Measurements from ENCODE around the gene KCTD5.
"Not testable (repeated sequence)": the region's sequence is repeated elsewhere in the genome, so short reads cannot be mapped to it uniquely, and the experiment has no call there.

KCTD5 gene

GRCh38 chr16:2673066-2673999 is 9.0 kb upstream of the KCTD5 start:
- peak; percentile 94 for DNase-seq (ENCODE audit: low read depth)

GRCh38 chr16:2675021-2675420 is 7.3 kb upstream of the KCTD5 start:
- DNase-seq (ENCODE audit: low read depth): no peak

- no peak for DNase-seq (ENCODE audit: low read depth)
These were observed 6.6 kb upstream of the KCTD5 start for GRCh38 chr16:2675714-2676113.

- not testable (repeated sequence) for DNase-seq (ENCODE audit: low read depth)
These were observed 5.4 kb upstream of the KCTD5 start for GRCh38 chr16:2676937-2677336.

DNA sequence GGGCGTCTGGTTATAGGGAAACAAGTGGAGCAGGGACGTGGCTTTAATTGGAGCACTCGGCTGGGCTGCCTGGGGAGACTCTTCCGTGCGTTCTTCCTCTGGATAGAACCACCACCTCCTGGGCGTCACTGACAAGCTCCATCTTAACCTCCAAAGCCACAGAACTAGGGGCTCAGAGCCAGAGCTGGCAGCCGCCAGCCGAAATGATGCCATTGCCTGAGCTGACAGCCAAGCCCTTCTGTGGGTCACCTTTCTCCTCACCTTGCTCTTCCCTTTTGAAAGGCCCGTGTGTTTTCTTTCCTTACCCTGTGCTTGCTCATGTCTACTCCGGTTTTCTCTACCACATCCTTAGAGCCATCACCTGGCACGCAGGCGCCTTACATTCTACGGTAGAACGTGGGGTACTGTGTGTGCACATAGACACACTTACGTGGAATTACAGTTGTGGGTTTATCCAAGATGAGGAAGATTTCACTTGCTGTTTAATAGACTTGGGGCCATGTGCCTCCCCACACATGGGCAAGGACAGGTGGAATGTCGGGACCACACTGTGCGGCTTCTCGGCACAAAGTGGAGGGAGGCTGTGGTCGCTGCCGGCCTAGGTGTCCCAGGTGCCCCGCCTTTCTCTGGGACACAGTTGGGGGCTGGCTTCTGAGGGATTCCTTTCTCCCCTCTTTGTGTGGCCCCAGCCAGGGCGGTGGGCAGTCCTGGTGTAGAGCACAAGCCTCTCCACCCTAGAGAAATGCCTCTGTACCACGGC is 3.9 kb upstream of the KCTD5 start:
- not testable (repeated sequence) for DNase-seq (ENCODE audit: low read depth)

- not testable (repeated sequence) for DNase-seq (ENCODE audit: low read depth)
These were observed 2.4 kb upstream of the KCTD5 start for GRCh38 chr16:2679902-2680301.

DNA sequence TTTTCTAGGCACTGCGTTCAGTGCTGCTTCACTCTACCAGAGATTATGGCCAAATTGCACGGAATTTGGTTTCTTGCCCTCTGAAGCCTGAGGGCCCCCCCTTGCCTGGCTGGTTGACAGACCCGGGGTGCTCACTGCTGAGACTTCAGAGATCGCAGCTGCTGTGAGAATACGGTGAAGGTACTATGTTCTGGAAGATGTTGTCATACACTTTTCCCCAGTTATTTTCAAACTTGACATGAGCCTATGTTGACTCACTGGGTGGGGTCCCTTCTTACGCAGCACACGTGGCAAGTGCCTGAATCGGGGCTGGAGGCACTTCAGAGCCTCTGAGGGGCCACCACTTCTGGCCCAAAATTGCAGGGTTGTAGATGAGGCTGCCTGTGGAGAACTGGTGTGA is 2.0 kb upstream of the KCTD5 start:
- not testable (repeated sequence) for DNase-seq (ENCODE audit: low read depth)

GRCh38 chr16:2683041-2683440 is 718 bp downstream of the KCTD5 start:
- peak; percentile 34 for DNase-seq (ENCODE audit: low read depth)

GRCh38 chr16:2686075-2686474 is 3.8 kb downstream of the KCTD5 start:
- not testable (repeated sequence) for DNase-seq (ENCODE audit: low read depth)

GRCh38 chr16:2686912-2687507 is 4.7 kb downstream of the KCTD5 start:
- no peak for DNase-seq (ENCODE audit: low read depth)

DNA sequence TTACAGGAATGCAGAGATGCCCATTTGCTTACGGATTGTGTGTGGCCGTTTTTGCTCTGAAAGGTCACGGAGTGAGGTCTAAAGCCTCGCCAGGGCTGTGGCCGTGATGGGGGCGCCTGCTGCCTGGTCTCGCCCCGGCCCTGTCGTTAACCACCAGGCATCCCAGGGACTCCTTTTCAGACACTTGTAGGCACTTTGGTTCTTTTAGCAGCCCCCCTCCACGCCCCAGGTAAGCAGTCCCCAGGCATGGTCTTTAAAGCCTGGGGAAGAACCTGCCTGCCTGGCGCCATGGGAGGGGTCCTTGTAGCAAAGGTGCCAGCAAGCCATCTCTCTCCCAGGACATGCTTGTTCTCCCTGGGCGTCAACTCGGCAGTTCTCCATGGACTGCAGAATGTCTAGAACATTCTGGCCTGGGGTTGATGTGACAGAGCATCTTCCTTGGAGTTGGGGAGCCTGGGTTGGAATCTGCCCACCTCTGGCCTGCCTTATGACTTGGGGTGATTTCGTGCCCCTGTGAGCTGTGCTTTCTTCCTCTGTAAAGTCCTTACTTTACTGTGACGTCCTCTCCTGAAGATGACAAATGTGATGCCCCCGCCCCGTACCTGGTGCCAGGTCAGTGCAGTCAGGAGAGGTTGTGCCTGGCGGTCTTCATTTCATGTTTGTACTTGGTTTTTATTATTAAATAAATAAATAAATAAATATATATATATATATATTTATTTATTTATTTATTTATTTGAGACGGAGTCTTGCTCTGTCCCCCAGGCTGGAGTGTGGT is 5.4 kb downstream of the KCTD5 start:
- DNase-seq (ENCODE audit: low read depth): no peak

DNA sequence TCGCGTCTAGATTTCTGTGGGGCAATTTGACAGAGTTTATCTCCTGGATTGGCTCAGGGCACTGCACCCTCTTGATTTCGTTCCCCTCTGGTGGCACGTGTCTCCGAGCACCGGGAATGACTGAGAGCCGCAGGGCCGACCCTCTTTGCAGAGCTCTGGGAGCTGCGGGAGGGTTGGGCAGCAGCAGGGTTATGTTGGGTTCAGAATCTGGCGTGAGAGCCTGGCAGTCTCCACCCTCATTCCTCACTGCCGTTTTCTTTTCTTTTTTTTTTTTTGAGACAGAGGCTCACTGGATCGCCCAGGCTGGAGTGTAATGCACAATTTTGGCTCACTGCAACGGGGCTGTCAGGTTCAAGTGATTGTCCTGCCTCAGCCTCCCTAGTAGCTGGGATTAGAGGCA is 7.1 kb downstream of the KCTD5 start:
- not testable (repeated sequence) for DNase-seq (ENCODE audit: low read depth)

DNA sequence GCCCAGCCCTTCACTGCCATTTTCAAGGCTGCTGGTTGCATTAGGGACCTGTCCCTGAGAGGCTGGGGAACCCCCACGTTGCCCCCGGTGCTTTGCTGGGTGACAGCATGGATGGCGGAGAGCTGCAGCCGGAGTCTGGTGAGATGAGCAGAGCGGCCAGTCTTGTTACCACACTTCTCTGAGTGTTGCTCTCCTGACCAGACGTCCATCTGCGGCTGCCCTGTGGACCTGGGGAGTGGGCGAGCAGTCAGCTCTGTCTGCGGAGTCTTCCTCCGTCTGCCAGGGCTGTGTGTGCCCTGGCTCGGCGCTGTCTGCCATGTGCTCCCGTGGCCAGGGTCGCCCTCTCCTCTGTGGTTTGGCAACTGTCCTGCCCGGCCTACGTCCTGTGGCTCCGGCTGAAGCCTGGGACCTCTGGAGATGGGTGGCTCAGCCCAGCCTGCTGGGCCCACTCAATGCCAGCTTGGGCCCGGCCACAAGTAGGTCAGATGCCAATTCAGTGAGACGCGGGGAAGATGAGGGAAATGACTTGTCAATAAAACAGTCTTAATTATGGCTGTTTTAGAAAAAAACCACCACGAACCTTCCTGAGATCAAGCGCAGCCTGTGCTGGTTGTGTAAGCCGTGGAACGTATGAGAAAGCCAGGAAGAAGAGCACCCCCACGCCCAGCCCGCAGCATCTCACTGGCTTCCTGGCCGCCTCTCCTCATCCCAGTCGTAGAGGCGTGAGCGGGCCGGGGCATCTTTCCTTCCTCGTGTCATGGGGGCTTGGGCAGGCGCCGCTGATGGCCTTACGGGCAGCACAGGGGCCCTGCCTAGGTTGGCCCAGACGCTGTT is 7.9 kb downstream of the KCTD5 start:
- no peak for DNase-seq (ENCODE audit: low read depth)

GRCh38 chr16:2690852-2691251 is 8.5 kb downstream of the KCTD5 start:
- DNase-seq (ENCODE audit: low read depth): no peak

GRCh38 chr16:2691491-2692248 is 9.3 kb downstream of the KCTD5 start:
- no peak for DNase-seq (ENCODE audit: low read depth)

- DNase-seq (ENCODE audit: low read depth): no peak
These were observed 10.1 kb downstream of the KCTD5 start for GRCh38 chr16:2692251-2692947.

GRCh38 chr16:2692948-2693651 is 10.8 kb downstream of the KCTD5 start:
- peak; percentile 35 for DNase-seq (ENCODE audit: low read depth)

DNA sequence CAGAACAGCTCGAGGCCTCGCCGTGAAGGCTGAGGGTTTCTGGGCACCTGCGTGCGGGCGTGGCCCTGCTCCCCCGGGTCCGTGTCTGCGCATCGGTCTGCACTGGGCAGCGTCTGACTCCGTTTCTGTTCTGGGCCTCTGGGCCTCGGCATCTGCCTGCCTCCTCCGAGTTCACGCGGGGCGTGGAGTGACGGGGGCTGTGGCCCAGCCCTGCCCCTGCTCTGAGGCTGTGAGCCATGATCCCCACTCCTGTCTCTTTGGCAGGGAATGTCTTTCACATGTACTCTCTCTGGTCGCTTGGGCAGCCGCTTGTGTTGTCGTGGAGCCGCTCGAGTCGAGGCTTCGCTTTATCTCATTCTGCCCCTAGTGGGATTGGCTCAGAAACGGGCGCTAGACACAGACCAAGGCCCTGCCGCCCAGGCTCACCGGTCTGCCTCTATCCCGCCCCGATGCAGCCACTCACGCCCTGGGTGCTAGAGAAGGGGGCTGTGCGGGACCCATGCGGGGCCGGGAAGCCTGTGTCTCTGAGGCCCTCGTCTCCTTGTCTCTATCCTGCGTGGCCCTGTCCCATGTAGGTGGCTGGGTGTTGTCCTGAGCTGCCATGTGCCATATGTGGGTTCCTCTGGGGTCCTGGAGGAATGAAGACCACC is 14.4 kb downstream of the KCTD5 start:
- DNase-seq (ENCODE audit: low read depth): not testable (repeated sequence)

Data from iris pigment epithelial cell (primary cell).